Neural cell (in vitro differentiated cells): ENCODE results near the gene TRIAP1. TPM values are rescaled to one million over a fixed set of nuclear protein-coding genes. Genes with fewer than 3 reads are reported as not detected.

Source experiments
- H2AFZ ChIP-seq: fragments of 200-600, 300-800 bp; sonication (generic), shearing (Covaris generic); 2 replicates; pipeline ENCODE4 v1.6.0; 2014; ENCODE audit warnings: low read depth, mild to moderate bottlenecking, antibody characterized with exemption, low read length, moderate library complexity
- H3F3A ChIP-seq: fragments of 200-600 bp; shearing (Covaris generic); 2 replicates; pipeline ENCODE4 v1.6.1; 2016; ENCODE audit warnings: mild to moderate bottlenecking, moderate library complexity, mixed read lengths, antibody characterized with exemption, low read length; ENCODE audit not compliant: insufficient read depth, poor library complexity, severe bottlenecking
- H3K27ac ChIP-seq: fragments of 200-600, 300-800 bp; sonication (generic), shearing (Covaris generic); 2 replicates; pipeline ENCODE4 v1.5.1; 2014; ENCODE audit warnings: mild to moderate bottlenecking, low read length, moderate library complexity
- H3K27me3 ChIP-seq: fragments of 300-800, 200-600 bp; sonication (generic), shearing (Covaris generic); 2 replicates; pipeline ENCODE4 v1.6.0; 2014; ENCODE audit warnings: mild to moderate bottlenecking, low read depth, low read length, moderate library complexity; ENCODE audit not compliant: insufficient read depth
- H3K36me3 ChIP-seq: fragments of 300-800, 200-600 bp; sonication (generic), shearing (Covaris generic); 2 replicates; pipeline ENCODE4 v1.5.1; 2014; ENCODE audit warnings: mild to moderate bottlenecking, antibody characterized with exemption, low read length, moderate library complexity; ENCODE audit not compliant: insufficient read depth
- H3K4me2 ChIP-seq: fragments of 300-800, 200-600 bp; sonication (generic), shearing (Covaris generic); 2 replicates; pipeline ENCODE4 v1.6.0; 2014; ENCODE audit warnings: mild to moderate bottlenecking, low read length
- H3K4me3 ChIP-seq: fragments of 300-800, 200-600 bp; sonication (generic), shearing (Covaris generic); 2 replicates; pipeline ENCODE4 v1.5.1; 2014; ENCODE audit warnings: mild to moderate bottlenecking, low read length, moderate library complexity
- H3K79me2 ChIP-seq: fragments of 200-600 bp; shearing (Covaris generic); replicated peaks from 2 replicates; pipeline ENCODE4 v1.6.0; 2014; ENCODE audit warnings: mild to moderate bottlenecking, low read length, moderate library complexity; ENCODE audit not compliant: insufficient read depth
- H3K9ac ChIP-seq: fragments of 300-800, 200-600 bp; sonication (generic), shearing (Covaris generic); 2 replicates; pipeline ENCODE4 v1.6.1; 2016; ENCODE audit warnings: mild to moderate bottlenecking, low read length, mixed read lengths
- H3K9me2 ChIP-seq: fragments of 200-600 bp; shearing (Covaris generic); 2 replicates; pipeline ENCODE4 v1.6.1; 2016; ENCODE audit warnings: mild to moderate bottlenecking, low read length, mixed read lengths; ENCODE audit not compliant: insufficient read depth
- H3K9me3 ChIP-seq: fragments of 200-600, 300-800 bp; sonication (generic), shearing (Covaris generic); 2 replicates; pipeline ENCODE4 v1.6.1; 2016; ENCODE audit warnings: mild to moderate bottlenecking, mixed run types, low read length, moderate library complexity, mixed read lengths
- H4K20me1 ChIP-seq: fragments of 200-600 bp; shearing (Covaris generic); 2 replicates; pipeline ENCODE4 v1.6.1; 2016; ENCODE audit warnings: mild to moderate bottlenecking, mixed run types; ENCODE audit not compliant: insufficient read depth
- CTCF ChIP-seq: fragments of 450-650 bp; IDR thresholded peaks from 2 replicates; pipeline ENCODE4 v1.5.1; 2014; ENCODE audit warnings: antibody characterized with exemption, mild to moderate bottlenecking, moderate library complexity; ENCODE audit not compliant: poor library complexity, severe bottlenecking
- EP300 ChIP-seq: fragments of 450-650 bp; conservative IDR thresholded peaks from 2 replicates; pipeline ENCODE4 v1.6.1; 2014; ENCODE audit warnings: antibody characterized with exemption, mild to moderate bottlenecking, moderate library complexity; ENCODE audit not compliant: poor library complexity, severe bottlenecking
- EZH2 ChIP-seq: fragments of 200-600, 300-800 bp; shearing (Covaris generic), sonication (generic); IDR thresholded peaks from 2 replicates; pipeline ENCODE4 v1.6.1; 2014; ENCODE audit warnings: antibody characterized with exemption, low read length, borderline replicate concordance, mild to moderate bottlenecking; ENCODE audit not compliant: insufficient read depth, poor library complexity, severe bottlenecking
- MXI1 ChIP-seq: fragments of 450-650 bp; conservative IDR thresholded peaks from 2 replicates; pipeline ENCODE4 v1.6.1; 2014; ENCODE audit warnings: antibody characterized with exemption, mild to moderate bottlenecking; ENCODE audit not compliant: poor library complexity, severe bottlenecking
- POLR2AphosphoS5 ChIP-seq: IDR thresholded peaks from 2 replicates; pipeline ENCODE4 v1.6.1; 2012
- RAD21 ChIP-seq: fragments of 450-650 bp; conservative IDR thresholded peaks from 2 replicates; pipeline ENCODE4 v1.6.1; 2014; ENCODE audit warnings: antibody characterized with exemption, mild to moderate bottlenecking, moderate library complexity
- REST ChIP-seq: IDR thresholded peaks from 2 replicates; pipeline ENCODE4 v1.6.1; 2012; ENCODE audit warnings: borderline replicate concordance
- SMC3 ChIP-seq: fragments of 450-650 bp; conservative IDR thresholded peaks from 2 replicates; pipeline ENCODE4 v1.6.1; 2014; ENCODE audit warnings: antibody characterized with exemption, mild to moderate bottlenecking, moderate library complexity; ENCODE audit not compliant: poor library complexity
- TAF1 ChIP-seq: IDR thresholded peaks from 2 replicates; pipeline ENCODE4 v1.6.1; 2012; ENCODE audit warnings: low read depth
- polyA plus RNA-seq: library from polyadenylated mRNA; depleted of rRNA; stranded (reverse); fragments of >200 nt; gene quantifications from 2 replicates; pipeline ENCODE4 v1.2.3, GENCODE V29; 2014

TRIAP1 gene
- polyA plus RNA-seq, 1 donor from 2014 or later: 40.7 TPM

- Histone ChIP-seq H3K36me3 (no peaks in the 10 kb centered on the region), H3K79me2 (no peaks in the 10 kb centered on the region), H3K9me2 (no peaks in the 10 kb centered on the region), H3K4me2 (no peak overlapping the region), H3K4me3 (no peak overlapping the region), H3K9me3 (no peaks in the 10 kb centered on the region), H2AFZ (no peak overlapping the region), H3K27ac (no peak overlapping the region), H4K20me1 (no peaks in the 10 kb centered on the region), H3K9ac (no peak overlapping the region), H3K27me3 (no peaks in the 10 kb centered on the region), H3F3A (no peaks in the 10 kb centered on the region)
- TF ChIP-seq POLR2AphosphoS5 (no peak), REST (no peak), SMC3 (no peak), TAF1 (no peak), MXI1 (no peak), RAD21 (no peak), EP300 (no peak), EZH2 (no peak), CTCF (no peak)
These were observed 33.8 kb downstream of the TRIAP1 start for GRCh38 chr12:120412421-120412820.

DNA sequence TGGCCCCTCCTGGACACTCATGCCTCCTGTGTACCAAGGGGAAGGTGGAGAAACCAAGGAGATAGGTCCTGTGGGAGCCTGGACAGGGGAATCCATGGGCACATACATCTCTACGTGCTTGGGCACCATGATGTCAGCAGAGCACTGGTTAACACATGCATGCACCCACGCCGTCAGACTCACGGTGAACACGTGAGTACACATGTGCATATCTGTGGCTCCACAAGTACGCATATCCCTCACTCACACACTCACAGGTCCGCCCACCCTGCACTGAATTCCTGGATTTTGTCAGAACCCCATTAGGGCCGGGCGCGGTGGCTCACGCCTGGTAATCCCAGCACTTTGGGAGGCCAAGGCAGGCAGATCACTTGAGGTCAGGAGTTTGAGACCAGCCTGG, 37.4 kb downstream of the TRIAP1 start:
- no peaks in the 10 kb centered on the region for H3K36me3 ChIP-seq
- H3K4me3 ChIP-seq: no peak overlapping the region
- no peak overlapping the region for H2AFZ ChIP-seq
- H4K20me1 ChIP-seq: no peaks in the 10 kb centered on the region
- H3K27ac ChIP-seq: no peak overlapping the region
- H3K79me2 ChIP-seq: no peaks in the 10 kb centered on the region
- no peak overlapping the region for H3K4me2 ChIP-seq
- H3F3A ChIP-seq: no peaks in the 10 kb centered on the region
- no peak overlapping the region for H3K9ac ChIP-seq
- H3K9me2 ChIP-seq: no peaks in the 10 kb centered on the region
- TF ChIP-seq POLR2AphosphoS5: no peak
- no peak for TF ChIP-seq RAD21
- TF ChIP-seq SMC3: no peak
- no peak for TF ChIP-seq MXI1
- no peak for TF ChIP-seq TAF1
- no peaks in the 10 kb centered on the region for H3K27me3 ChIP-seq
- no peaks in the 10 kb centered on the region for H3K9me3 ChIP-seq

DNA sequence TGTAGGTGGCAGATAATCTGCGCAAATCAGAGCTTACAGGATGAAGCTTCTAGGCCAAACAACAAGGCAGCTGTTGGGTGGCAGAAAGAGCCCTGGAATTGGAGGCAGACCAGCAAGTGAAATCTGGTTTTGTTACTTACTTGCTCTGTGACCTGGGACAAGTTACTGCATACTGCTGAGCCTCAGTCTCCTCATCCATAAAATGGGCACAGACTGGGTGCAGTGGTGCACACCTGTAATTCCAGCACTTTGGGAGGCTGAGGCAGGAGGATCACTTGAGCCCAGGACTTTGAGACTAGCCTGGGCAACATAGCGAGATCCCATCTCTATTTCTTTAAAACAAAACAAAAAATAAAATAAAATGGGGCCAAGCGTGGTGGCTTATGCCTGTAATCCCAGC, 39.6 kb downstream of the TRIAP1 start:
- no peaks in the 10 kb centered on the region for H3F3A ChIP-seq
- H2AFZ ChIP-seq: no peak overlapping the region
- H3K4me2 ChIP-seq: no peak overlapping the region
- H3K9me3 ChIP-seq: no peaks in the 10 kb centered on the region
- no peak overlapping the region for H3K4me3 ChIP-seq
- no peak overlapping the region for H3K27ac ChIP-seq
- no peak for TF ChIP-seq MXI1
- TF ChIP-seq POLR2AphosphoS5: no peak
- no peak for TF ChIP-seq EP300
- no peak for TF ChIP-seq RAD21
- TF ChIP-seq CTCF: no peak
- TF ChIP-seq EZH2: no peak
- no peak for TF ChIP-seq SMC3
- no peak for TF ChIP-seq TAF1
- no peak for TF ChIP-seq REST
- no peaks in the 10 kb centered on the region for H3K36me3 ChIP-seq
- H3K79me2 ChIP-seq: no peaks in the 10 kb centered on the region
- no peaks in the 10 kb centered on the region for H4K20me1 ChIP-seq
- no peaks in the 10 kb centered on the region for H3K9me2 ChIP-seq
- no peaks in the 10 kb centered on the region for H3K27me3 ChIP-seq
- H3K9ac ChIP-seq: no peak overlapping the region
